Neural progenitor cell (in vitro differentiated cells): ENCODE data around the gene GFPT2. TPM values are rescaled to one million over a fixed set of nuclear protein-coding genes. Genes with fewer than 3 reads are reported as not detected.

Experiments
- DNase-seq: peaks from one replicate; pipeline ENCODE4 v3.0.0-alpha.2; 2016; ENCODE audit warnings: low spot score
- H2AFZ ChIP-seq: fragments of 200-600 bp; sonication (generic); replicated peaks from 2 replicates; pipeline ENCODE4 v1.6.1; 2016; ENCODE audit warnings: antibody characterized with exemption
- H3F3A ChIP-seq: fragments of 200-600 bp; sonication (generic); 2 replicates; pipeline ENCODE4 v1.6.1; 2016; ENCODE audit warnings: antibody characterized with exemption, low read depth
- H3K27ac ChIP-seq: fragments of 200-600 bp; sonication (generic); 2 replicates; pipeline ENCODE4 v1.5.1; 2016; ENCODE audit warnings: mild to moderate bottlenecking
- H3K27me3 ChIP-seq: fragments of 200-600 bp; sonication (generic); 2 replicates; pipeline ENCODE4 v1.6.1; 2016; ENCODE audit warnings: mild to moderate bottlenecking, moderate library complexity
- H3K36me3 ChIP-seq: fragments of 200-600 bp; sonication (generic); 2 replicates; pipeline ENCODE4 v1.5.1; 2016
- H3K4me1 ChIP-seq: fragments of 200-600 bp; sonication (generic); 2 replicates; pipeline ENCODE4 v1.6.1; 2016; ENCODE audit warnings: mixed run types
- H3K4me2 ChIP-seq: fragments of 200-600 bp; sonication (generic); 2 replicates; pipeline ENCODE4 v1.6.1; 2016
- H3K4me3 ChIP-seq: fragments of 200-600 bp; sonication (generic); 2 replicates; pipeline ENCODE4 v1.5.1; 2016
- H3K79me2 ChIP-seq: fragments of 200-600 bp; sonication (generic); 2 replicates; pipeline ENCODE4 v1.6.1; 2016; ENCODE audit warnings: low read depth
- H3K9ac ChIP-seq: fragments of 200-600 bp; sonication (generic); 2 replicates; pipeline ENCODE4 v1.6.1; 2016
- H3K9me3 ChIP-seq: fragments of 200-600 bp; sonication (generic); 2 replicates; pipeline ENCODE4 v1.5.1; 2016; ENCODE audit warnings: low read depth
- H4K20me1 ChIP-seq: fragments of 200-600 bp; sonication (generic); 2 replicates; pipeline ENCODE4 v1.6.1; 2016; ENCODE audit warnings: low read depth
- H3K27ac Mint-ChIP-seq: 3 replicates; pipeline ENCODE4 v1.8.0; 2021; ENCODE audit warnings: mixed read lengths
- H3K27me3 Mint-ChIP-seq: 2 replicates; pipeline ENCODE4 v1.8.0; 2022; ENCODE audit warnings: low read depth, mild to moderate bottlenecking, inconsistent platforms, moderate library complexity, mixed read lengths; ENCODE audit not compliant: insufficient read depth
- H3K36me3 Mint-ChIP-seq: 3 replicates; pipeline ENCODE4 v1.8.0; 2021; ENCODE audit warnings: mixed read lengths
- H3K4me1 Mint-ChIP-seq: 3 replicates; pipeline ENCODE4 v1.8.0; 2021; ENCODE audit warnings: mixed read lengths
- H3K4me3 Mint-ChIP-seq: 3 replicates; pipeline ENCODE4 v1.8.0; 2021; ENCODE audit warnings: mild to moderate bottlenecking, moderate library complexity, mixed read lengths
- H3K9me3 Mint-ChIP-seq: 3 replicates; pipeline ENCODE4 v1.8.0; 2020; ENCODE audit warnings: mixed read lengths
- EZH2 ChIP-seq: fragments of 200-600 bp; sonication (generic); IDR thresholded peaks from 2 replicates; pipeline ENCODE4 v1.6.1; 2017; ENCODE audit warnings: antibody characterized with exemption, mild to moderate bottlenecking, moderate library complexity
- EZH2phosphoT487 ChIP-seq: fragments of 200-600 bp; sonication (generic); IDR thresholded peaks from 2 replicates; pipeline ENCODE4 v1.6.1; 2017; ENCODE audit warnings: antibody characterized with exemption
- total RNA-seq: library from RNA; depleted of rRNA; stranded (reverse); fragments of >200 nt; gene quantifications from 2 replicates; pipeline ENCODE4 v1.2.3, GENCODE V29; 2015; ENCODE audit warnings: low replicate concordance
- TF ChIP-seq, protein P1 (sequence below): fragments of 200-600 bp; sonication (generic); IDR thresholded peaks from 2 replicates; pipeline ENCODE4 v1.5.1; 2017; ENCODE audit warnings: antibody characterized with exemption, mild to moderate bottlenecking

The GFPT2 gene
- total RNA-seq, 1 donor from 2014 or later = 18.9 TPM

DNA sequence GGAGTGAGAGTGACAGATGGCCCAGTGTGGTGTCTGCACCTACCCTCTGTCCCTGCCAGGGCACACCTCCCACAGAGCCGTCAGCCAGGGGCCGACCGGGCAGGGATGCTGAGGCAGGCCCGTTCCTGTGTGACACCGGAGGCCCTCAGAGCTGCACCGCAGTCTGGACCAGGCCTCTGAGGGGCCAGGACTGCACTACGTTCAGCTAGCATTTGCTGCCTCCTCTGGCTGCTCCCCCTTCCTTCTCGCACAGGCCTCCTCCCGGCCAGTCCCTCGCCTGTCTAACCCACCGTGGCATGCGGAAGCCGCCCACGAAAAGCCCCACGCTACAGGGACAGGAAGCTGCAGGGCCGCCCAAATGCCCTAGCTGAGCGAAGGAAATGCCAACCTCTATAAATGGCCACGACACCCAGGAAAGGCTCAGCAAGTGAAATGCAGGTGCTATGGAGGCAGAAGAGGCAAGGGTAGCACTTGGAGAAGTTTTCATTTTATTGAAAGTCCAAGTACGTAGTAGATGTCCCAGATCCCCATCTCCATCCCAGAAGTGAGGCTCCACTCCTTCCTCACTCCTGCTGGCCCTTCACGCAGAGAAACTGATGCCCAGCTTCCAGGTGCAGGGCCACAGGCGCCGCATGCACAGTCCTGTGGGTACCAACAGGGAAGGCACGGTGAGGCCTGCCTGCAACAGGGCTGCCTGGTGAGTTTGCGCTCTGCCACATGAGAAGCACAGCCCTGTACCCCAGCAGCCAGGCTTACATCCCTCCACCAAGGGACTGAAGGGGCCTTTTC lies 99.9 kb downstream of the GFPT2 start:
- H3K4me1 Mint-ChIP-seq = no peaks in the 10 kb centered on the region
- Histone ChIP-seq H3K4me1 (no peaks in the 10 kb centered on the region), H3K9ac (no peak overlapping the region), H3K4me2 (no peak overlapping the region), H3K79me2 (no peaks in the 10 kb centered on the region), H3K27me3 (no peaks in the 10 kb centered on the region), H3K4me3 (no peak overlapping the region), H3K36me3 (peaks cover 18% of the 10 kb centered on the region), H3K27ac (no peak overlapping the region), H2AFZ (no peak overlapping the region), H3F3A (no peaks in the 10 kb centered on the region), H4K20me1 (no peaks in the 10 kb centered on the region), H3K9me3 (peaks cover 52% of the 10 kb centered on the region)
- peaks cover 88% of the 10 kb centered on the region for H3K9me3 Mint-ChIP-seq
- peaks cover 5% of the 10 kb centered on the region for H3K27me3 Mint-ChIP-seq
- DNase-seq = no peak
- H3K27ac Mint-ChIP-seq = no peak overlapping the region
- H3K36me3 Mint-ChIP-seq = peaks cover 83% of the 10 kb centered on the region
- TF ChIP-seq EZH2phosphoT487 (no peak), EZH2 (no peak)
- TF ChIP-seq, protein P1, sequence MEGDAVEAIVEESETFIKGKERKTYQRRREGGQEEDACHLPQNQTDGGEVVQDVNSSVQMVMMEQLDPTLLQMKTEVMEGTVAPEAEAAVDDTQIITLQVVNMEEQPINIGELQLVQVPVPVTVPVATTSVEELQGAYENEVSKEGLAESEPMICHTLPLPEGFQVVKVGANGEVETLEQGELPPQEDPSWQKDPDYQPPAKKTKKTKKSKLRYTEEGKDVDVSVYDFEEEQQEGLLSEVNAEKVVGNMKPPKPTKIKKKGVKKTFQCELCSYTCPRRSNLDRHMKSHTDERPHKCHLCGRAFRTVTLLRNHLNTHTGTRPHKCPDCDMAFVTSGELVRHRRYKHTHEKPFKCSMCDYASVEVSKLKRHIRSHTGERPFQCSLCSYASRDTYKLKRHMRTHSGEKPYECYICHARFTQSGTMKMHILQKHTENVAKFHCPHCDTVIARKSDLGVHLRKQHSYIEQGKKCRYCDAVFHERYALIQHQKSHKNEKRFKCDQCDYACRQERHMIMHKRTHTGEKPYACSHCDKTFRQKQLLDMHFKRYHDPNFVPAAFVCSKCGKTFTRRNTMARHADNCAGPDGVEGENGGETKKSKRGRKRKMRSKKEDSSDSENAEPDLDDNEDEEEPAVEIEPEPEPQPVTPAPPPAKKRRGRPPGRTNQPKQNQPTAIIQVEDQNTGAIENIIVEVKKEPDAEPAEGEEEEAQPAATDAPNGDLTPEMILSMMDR = no peak
- H3K4me3 Mint-ChIP-seq = no peak overlapping the region

GRCh38 chr5:180251887-180252286 lies 101.2 kb downstream of the GFPT2 start:
- Mint-ChIP-seq H3K27me3 (peaks cover 5% of the 10 kb centered on the region), H3K4me1 (no peaks in the 10 kb centered on the region), H3K4me3 (no peak overlapping the region), H3K36me3 (peaks cover 83% of the 10 kb centered on the region), H3K9me3 (peaks cover 87% of the 10 kb centered on the region), H3K27ac (no peak overlapping the region)
- no peak for DNase-seq
- Histone ChIP-seq H3K27me3 (no peaks in the 10 kb centered on the region), H3F3A (no peaks in the 10 kb centered on the region), H2AFZ (no peak overlapping the region), H3K4me2 (no peak overlapping the region), H3K4me1 (no peaks in the 10 kb centered on the region), H3K9ac (no peak overlapping the region), H4K20me1 (no peaks in the 10 kb centered on the region), H3K36me3 (peaks cover 5% of the 10 kb centered on the region), H3K27ac (no peak overlapping the region), H3K9me3 (peaks cover 39% of the 10 kb centered on the region), H3K79me2 (no peaks in the 10 kb centered on the region), H3K4me3 (no peak overlapping the region)
- TF ChIP-seq, protein P1 = no peak
- TF ChIP-seq EZH2phosphoT487 = no peak
- no peak for TF ChIP-seq EZH2

GRCh38 chr5:180251141-180251540 lies 102.0 kb downstream of the GFPT2 start:
- Histone ChIP-seq H3K27me3 (no peaks in the 10 kb centered on the region), H3K4me2 (no peak overlapping the region), H3K9me3 (peaks cover 36% of the 10 kb centered on the region), H2AFZ (no peak overlapping the region), H3K4me3 (no peak overlapping the region), H3K36me3 (peaks cover 3% of the 10 kb centered on the region), H3K4me1 (no peaks in the 10 kb centered on the region), H3K9ac (no peak overlapping the region), H3F3A (no peaks in the 10 kb centered on the region), H3K27ac (no peak overlapping the region), H3K79me2 (no peaks in the 10 kb centered on the region), H4K20me1 (no peaks in the 10 kb centered on the region)
- Mint-ChIP-seq H3K4me3 (no peak overlapping the region), H3K36me3 (peaks cover 86% of the 10 kb centered on the region), H3K4me1 (no peaks in the 10 kb centered on the region), H3K9me3 (peaks cover 88% of the 10 kb centered on the region), H3K27ac (no peak overlapping the region), H3K27me3 (peaks cover 5% of the 10 kb centered on the region)
- TF ChIP-seq EZH2phosphoT487 (no peak), EZH2 (no peak)
- TF ChIP-seq, protein P1 = no peak
- no peak for DNase-seq

Other genes starting within 250 kb of the GFPT2 start
- 0.26 and 1.7 TPM in 2 replicates for gene RASGEF1C, start 144.1 kb downstream of the GFPT2 start, total RNA-seq
- 31.5 and 40.6 TPM in 2 replicates for gene MAPK9, start 61.3 kb downstream of the GFPT2 start, total RNA-seq
- gene CNOT6, start 141.0 kb upstream of the GFPT2 start, total RNA-seq = 28.6 and 38.5 TPM in 2 replicates
- not detected in 2 replicates for gene SCGB3A1, start 238.2 kb upstream of the GFPT2 start, total RNA-seq